ENCODE results near the gene SPOCK1.

Gene SPOCK1

DNA sequence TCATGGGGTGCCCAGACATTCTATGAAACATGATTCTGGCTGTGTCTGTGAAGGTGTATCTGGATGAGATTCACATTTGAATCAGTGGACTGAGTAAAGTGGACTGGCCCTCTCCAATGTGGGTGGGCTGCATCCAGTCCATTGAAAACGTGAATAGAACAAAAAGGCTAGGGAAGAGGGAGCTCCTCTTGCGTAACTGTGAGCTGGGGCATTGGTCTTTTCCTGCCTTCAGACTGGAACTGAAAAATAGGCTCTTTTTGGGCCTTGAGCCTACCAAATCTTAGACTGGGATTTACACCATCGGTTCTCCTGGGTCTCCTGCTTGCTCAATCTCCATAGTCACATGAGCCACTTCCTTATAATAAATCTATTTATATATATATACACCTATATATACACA, 170.1 kb downstream of the SPOCK1 start:
- DNase-seq (ENCODE audit: low spot score): no peak

DNA sequence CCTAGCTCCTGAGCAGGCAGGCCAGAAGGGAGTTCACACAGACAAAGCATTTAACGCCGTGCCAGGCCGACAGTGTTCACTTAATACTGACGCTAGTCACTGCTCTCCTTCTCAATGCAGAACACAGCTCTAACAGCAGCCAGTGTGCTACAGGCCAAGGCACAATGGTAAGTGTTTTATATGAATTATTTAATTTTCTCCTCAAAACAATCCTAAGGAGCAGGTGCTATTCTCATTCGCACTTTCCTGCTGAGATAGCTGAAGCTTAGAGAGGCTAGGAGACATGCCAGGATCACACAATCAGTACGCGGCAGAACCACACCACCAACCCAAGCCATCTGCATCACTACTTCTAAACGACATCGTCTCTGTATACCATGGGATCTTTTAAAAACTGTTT, 170.7 kb downstream of the SPOCK1 start:
- DNase-seq (ENCODE audit: low spot score): no peak

DNA sequence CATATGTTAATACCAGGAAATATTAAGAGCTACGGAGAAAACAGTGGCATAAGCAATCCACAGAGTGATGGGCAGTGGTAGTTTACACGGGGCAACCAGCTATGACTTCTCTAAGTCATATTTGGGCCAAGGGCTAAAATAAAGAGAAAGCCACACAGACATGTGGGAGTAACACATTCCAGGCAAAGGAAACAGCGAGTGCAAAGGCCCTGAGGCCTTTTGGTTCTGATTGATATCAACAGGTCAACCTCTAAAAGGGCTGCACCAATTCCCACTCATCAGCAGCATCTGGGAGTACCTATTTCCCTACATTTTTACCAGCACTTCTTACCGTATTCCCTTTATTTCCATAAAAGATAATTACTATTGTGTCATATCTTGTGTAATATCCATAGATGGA, 173.4 kb downstream of the SPOCK1 start:
- DNase-seq (ENCODE audit: low spot score): no peak

DNA sequence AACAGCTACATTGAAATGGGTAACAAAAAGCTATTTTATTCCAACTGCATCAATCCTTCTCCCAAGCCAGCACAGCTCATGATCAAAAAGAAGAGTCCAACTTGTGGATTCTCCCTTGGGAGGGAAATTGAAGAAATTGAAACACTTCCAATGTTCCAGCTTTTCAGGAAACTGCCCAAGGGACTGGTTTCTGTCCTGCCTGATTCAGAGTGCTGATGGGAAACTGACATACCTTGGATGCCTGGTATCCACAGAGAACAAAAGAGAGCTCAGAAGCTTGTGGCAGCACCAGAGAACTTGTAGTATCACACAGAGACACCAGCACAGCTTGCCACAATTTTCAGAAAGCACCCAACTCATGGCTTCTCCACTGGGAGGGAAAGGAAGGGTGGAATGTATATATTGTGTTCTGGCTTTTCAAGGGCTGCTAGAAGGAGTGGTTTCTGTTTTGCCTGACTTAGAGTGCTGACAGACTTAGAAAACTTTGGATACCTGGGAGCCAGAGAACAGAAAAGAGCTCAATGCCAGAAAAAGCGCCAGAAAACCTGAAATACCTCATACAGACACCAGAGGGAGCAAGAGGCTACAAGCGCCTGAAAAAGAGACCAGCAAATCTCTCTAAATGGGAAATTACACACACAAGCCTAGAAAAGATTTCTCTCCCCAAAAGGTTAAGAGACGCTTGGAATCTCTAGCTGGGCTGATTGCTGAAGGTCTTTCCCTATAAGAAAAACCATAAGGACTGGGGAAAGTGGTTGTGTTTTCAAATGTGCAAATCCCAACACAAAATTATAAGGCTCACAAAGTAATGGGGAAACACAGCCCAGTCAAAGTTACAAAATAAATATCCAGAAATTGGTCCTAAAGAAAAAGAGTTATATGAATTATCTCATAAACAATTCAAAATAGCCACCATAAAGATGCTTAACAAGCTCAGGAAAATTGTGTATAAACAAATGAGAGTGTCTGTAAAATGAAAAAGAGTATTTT, 178.8 kb downstream of the SPOCK1 start:
- DNase-seq (ENCODE audit: low spot score): no peak

DNA sequence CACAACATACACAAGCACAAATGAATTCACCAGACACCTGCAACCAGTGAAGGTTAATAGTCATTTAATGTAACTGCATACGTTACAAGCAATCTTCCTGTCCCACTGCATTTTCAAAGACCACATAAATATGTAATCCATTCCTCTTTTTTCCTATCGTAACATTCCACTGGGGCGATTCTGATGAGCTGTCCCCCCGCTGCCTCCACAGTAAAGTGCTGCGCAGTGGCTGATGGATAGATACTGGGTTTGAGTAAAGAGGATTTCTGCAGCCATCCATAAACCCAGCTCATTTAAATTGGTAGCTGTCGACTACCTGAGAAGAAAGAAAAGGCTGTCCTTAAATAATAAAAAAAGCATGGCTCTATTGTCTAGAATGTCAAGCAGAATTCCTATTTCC, 181.1 kb downstream of the SPOCK1 start:
- DNase-seq (ENCODE audit: low spot score): no peak

DNA sequence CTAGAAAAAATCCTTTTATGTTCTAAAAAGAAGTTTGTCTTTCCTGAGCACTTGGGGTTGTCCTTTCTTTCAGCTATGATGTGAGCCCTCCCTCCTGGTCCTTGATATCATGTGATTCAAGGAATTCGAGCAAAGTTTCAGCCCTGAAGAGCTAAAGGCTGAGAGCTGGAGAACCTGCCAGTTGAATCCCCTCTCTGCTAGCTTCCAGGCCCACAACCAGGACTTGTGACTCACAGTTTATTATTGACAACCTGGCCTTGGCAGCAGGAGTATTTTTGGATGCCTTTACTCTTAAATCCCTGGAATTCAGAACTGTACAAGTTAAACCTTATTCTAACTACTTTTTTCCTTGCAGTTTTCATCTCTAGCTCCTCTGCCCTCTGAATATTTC, 182.8 kb downstream of the SPOCK1 start:
- DNase-seq (ENCODE audit: low spot score): no peak

DNA sequence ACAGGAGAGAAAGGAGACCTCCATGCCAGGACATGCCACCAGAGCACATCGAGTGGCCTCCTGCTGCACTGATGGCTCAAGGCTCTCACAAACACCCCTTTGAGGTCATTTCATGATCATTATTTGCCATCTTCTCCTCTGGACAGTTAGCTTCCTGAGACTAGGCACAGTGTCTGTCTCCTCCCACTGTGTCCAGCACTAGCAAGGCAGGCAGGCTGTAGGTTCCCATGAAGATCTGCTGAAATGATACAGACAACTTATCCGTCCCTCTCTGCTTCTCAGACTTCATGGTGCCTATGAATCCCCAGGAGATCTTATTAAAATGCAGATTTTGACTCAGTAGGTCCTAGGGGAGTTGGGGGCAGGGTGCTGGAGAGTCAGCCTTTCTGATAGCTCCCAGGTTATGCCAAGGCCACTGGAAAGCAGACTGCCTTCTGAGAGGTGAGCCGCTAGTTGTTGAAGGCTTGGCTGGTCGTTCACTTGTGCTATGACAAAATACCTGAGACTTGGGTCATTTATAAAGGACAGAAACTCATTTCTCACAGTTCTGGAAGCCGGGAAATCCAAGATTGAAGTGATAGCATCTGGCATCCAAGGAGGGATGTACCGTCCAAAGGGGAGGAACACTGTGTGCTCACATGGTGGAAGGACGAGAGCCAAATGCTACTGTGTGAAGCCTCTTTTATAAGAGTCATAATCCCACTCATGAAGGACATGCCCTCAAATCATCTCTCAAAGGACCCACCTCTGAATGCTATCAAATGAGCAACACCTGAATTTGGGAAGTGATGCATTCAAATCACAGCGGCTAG, 183.4 kb downstream of the SPOCK1 start:
- no peak for DNase-seq (ENCODE audit: low spot score)

DNA sequence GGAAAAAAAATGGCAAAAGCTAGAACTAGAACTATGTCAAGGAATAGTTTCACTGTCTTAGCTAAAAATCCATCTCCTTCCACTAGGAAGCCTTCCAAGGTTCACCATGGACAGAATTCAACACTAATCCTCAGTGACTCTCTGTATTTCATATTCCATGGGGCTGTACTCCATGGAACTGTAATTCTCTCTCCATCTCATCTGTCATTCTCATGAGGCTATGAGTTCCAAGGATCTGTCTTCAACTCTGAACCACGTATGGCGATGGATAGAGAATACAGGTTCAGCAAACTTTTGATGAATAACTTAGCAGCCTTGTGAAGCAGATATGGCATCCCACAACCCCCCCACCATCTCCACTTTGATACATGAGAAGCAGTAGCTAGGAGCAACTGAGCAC, 184.0 kb downstream of the SPOCK1 start:
- DNase-seq (ENCODE audit: low spot score): no peak

DNA sequence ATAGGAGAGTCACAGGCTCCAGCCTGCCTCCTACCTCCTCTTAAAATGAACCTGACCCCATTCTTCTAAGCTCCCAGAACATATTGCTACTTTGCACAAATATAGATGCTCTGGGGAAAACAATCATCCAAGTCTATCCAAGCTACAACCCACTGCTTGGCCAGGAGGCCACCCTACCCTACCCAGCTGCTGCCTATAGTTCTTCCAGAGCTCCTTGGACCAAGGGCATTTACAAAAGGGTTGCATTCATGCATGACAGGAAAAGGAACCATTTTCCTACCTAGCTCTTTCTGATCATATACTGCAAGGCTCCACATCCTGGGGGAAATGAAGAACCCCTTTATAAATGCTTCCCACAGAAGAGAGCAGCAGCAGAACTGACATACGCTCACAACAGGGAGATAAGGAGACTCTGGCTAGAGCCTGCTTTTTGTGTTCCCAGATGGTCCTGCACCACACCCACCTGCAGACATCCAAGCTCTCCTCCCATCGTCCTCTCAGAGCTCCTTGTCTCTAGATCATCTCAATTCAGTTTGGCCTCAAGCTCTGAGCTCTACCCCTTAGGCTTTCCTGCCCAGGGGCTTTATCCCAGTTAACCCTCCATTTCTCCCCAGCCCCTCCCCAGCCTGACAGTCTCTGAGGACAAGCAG, 185.5 kb downstream of the SPOCK1 start:
- DNase-seq (ENCODE audit: low spot score): no peak

DNA sequence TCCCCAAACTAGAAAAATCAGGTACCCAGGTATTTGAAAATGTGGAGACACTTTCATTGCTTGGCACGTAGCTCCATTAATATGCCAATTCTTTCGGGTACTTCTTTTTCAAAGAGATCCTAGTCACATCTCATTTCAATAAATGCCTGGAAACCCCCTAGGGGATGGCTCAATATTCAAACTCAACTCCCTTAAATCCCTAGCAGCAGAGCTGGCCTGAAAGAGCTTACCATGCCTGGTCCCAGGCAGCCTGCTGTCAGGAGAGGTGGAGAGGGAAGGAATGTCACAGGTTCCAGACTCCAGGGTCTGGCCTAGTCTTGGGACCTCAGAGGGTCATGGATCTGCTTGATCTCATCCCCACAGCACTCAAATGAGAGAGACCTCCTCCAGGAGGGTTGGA, 187.1 kb downstream of the SPOCK1 start:
- no peak for DNase-seq (ENCODE audit: low spot score)

DNA sequence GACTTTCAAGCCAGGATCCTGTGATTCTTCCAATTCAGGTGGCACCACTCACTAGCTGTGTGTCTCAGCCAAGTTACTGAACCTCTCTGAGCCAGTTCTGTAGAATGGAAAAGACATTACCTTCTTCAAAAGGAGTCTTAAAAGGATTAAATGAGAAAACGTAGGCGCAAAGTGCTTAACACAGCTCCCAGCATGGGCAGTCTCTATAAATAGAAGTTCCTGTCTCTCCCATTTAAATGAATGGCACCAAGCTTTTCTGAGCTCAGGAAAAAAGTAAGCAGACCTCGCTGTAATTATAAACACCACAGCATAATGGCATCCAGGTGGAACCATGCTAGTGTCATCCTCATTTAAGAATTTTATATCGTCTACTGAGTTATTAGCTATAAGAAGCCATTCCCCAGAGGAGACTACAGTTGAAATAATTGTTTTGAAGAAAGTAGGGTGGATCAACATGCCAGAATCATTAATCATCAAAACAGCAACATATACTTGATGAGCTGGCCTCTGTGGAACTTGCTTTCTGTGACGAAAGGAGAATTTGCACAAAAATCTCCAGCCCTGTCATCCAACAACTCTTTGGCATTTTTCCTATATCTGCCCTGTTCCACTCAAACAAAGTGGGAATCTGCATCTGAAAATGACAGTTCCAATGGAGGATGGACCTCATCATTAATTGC, 188.9 kb downstream of the SPOCK1 start:
- no peak for DNase-seq (ENCODE audit: low spot score)

DNA sequence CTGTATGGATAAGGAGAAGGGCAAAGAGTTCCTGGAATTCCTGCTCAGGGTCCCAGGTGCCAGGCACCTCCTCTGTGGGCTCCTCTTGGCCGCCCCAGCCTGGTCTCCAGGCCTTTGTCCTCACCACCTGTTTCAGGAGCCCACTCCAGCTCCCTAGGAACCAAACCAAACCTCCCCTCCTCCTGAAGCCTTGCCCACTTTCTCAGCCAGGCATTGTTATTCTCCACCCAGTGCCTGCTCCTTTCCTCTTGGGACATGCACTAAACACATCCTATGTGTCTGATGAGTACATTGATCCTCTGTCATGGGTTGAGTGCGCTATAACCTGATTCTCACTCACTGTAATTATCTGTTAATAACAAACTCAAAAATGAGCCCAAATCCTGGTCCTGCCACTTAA, 189.8 kb downstream of the SPOCK1 start:
- DNase-seq (ENCODE audit: low spot score): no peak

DNA sequence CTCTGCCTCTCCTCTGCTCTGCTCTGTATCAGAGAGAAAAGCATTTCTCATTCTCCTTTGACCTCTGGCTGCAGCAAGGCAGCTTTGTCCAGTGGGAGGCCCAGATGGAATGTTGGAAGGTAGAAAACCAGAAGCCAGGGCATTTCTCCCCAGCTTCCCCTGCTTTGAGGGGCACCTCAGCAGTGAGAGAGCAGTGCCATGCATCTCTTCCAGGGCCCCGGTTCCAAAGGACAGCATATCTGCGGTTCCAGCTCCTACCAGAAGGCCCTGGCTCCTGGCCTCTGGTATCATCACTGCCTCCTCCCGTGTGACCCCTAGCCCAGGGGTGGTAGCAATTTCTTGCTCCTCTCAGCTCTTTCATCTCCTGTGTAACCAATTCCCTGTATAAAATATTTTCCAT, 190.8 kb downstream of the SPOCK1 start:
- no peak for DNase-seq (ENCODE audit: low spot score)

DNA sequence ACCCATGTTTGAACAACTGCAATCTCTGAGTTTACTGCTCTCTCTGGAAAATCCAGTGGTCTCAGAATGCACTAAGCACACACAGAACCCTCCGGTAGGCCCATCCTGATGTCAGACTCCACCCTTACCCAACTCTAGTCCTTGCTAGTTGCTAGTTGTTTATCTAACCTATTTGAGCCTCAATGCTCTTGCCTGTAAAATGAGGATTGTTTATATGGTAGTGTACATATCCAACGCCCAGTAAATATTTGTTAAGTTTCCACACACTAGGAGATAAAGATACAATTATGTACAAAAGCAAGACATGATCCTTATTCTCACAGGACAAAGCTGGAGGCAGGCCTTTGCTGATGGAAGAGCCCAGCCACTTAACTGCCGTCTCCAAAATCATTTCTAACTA, 192.2 kb downstream of the SPOCK1 start:
- DNase-seq (ENCODE audit: low spot score): no peak

DNA sequence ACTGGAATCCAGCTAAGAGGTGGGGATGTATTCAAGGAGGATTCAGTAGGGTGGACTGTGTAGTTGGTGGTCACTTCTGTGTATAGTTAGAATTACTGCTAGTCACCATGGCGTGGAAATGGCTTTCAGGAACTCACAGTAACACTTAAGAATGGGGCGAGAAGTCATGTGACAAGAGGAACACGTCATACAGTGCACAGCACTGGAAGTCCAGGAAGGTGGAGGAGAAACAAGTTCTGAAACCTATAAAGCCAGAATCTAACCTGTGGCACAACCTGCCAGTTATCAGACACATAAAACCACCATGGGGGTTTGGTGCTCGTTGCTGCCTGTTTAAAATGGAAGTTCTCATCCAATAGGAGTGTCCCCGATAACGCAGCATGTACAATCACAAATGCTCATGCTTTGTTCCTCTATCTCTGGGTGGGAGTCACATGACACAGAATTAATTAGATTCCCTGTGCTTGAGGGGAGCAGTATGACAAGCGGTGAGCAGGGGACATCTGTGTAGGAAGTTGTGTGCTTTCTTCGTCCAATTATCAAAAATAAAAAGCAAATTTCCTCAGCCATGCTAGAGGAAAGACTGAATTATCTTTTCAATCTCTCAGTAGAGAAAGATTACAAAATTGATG, 193.0 kb downstream of the SPOCK1 start:
- no peak for DNase-seq (ENCODE audit: low spot score)

DNA sequence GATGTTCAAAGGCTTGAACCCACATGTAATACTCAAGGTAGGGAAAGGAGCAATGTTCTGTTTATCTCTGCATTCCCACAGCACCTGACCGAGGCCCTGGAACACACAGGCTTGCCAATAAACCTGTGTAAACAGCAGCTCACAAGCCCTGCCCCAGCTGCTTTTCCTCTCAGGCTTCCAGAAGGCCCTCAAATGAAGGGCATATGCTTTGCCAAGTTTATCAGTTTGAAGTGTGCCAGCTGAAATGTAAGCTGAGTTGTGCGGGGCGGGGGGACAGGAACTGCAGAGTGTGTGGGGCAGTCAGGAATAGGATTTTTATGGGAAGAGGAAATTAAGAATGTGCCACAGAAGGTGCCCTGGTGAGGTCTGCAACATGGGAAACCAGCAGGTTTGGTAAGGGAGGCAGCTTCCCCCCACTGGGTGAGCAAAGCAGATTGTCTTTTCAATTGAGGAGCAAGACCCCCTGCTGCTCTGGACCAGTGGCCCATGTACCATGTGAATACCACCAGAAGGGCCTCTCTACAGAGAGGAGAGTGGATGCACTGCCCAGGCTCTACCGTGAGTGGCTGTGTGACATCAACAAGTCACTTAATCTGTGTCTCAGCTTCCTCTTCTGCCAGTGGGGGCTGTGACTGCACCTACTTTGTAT, 194.8 kb downstream of the SPOCK1 start:
- no peak for DNase-seq (ENCODE audit: low spot score)

DNA sequence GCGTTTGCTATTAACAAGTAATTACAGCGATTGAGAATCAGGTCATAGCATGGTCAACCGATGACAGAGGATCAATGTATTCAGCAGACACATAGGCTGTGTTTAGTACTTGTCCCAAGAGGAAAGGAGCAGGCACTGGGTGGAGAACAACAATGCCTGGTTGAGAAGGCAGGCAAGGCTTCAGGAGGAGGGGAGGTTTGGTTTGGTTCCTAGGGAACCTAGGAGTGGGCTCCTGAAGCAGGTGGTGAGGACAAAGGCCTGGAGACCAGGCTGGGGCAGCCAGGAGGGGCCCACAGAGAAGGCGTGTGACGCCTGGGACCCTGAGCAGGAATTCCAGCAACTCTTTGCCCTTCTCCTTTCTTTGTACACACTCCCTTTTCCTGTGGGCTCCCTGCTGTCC, 195.6 kb downstream of the SPOCK1 start:
- no peak for DNase-seq (ENCODE audit: low spot score)

DNA sequence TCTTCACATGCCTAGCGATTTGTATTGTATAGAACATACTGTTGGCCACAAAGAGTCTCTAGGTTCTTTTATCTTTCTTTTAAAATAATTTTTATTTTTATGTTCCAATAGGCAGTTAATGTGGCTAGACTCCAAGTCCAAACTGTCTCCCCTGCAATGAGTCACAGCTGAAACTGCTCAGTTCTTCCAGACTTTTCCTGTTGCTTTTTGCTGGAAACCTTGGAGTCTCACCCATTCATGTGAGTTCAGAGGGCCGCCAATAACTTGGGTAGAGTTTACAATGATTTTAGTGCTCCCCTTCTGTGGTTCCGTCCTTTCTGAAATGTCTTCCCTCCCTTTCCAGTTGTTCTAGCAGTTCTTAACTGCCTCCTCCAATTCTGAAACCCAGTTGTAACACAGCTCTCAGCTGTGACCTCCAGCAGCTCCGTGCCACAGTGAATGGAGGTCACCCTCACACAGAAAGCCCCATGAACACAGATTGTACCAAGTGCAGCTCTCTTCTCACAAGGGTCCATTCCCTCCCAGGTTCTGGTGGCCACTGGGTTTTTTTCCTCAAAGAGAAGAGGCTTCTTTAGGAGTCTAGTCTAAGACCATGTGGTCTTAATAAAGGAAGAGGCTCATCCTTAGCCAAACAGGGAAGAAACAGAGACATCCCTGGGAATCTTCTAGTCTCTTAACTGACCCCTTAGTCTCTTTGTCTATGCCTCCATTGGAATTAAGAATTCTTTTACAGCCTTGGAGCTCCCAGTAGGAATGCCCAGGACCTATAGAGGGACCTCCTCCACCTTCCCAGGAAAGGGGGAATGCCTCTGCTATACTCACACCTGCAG, 198.5 kb downstream of the SPOCK1 start:
- DNase-seq (ENCODE audit: low spot score): no peak

DNA sequence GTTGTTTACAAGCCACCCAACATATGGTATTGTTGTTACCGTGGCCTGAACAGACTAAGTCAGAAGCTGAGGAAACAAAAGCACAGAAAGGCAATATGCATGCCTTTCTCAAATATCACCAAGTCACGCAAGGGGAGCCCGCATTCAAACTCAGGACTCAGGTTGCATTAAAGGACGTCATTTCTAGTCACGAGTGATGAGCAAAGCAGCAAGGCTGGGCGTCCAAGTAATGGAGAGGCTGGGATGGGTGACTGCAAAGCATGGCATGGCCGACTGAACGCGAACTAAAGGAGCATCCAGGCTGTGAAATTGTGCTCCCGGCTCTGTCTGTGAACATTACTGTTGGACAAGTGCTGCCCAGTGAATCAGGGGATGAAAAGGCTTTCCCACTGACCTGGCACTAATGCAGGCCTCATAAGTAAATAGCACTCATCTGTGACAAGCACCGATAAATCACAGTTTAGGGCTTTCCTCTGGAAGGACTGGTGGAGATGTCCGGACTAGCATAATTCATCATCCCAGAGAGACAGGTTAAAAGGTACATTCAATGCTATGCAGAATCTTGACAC, 202.8 kb downstream of the SPOCK1 start:
- DNase-seq (ENCODE audit: low spot score): no peak

DNA sequence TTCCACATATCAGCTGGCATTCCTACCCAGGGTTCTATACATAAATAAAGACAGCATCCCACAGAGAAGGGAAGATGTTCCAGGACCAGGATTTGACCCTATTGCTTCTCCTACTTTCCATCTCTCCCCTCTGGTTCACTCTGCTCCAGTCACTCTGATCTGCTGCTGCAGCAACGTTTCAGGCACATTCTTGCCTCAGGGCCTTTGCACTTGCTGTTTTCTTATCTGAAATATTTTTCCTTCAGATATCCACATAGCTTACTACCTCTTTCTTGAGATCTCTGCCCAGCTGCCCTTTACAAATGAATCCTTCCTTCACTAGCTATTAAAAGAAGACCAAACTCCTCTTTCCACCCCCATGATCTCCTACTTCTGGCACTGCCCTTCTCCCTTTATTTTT, 204.5 kb downstream of the SPOCK1 start:
- no peak for DNase-seq (ENCODE audit: low spot score)
